ENCODE data around the gene SLC37A3.

DNA sequence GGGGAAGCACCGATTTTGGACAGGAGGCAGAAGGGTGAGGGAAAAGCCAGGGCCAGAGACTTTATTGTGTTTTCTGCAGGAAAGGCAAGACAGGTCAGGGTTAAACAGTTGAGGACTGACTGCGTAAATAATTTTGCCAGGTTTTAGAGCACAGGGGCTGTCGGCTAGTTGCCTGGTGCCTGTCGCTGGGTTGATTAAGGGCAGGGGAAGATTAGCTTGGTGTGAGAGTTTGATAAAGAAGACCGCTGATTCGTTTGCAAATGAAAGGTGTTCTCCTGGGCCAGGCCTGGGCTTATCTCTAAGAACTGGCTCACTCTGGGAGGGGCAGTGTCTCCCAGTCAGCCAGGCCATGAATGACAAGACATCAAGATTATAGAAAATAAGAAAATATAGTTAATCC lies 75.6 kb downstream of the SLC37A3 start:
- TF ChIP-seq, protein P1, sequence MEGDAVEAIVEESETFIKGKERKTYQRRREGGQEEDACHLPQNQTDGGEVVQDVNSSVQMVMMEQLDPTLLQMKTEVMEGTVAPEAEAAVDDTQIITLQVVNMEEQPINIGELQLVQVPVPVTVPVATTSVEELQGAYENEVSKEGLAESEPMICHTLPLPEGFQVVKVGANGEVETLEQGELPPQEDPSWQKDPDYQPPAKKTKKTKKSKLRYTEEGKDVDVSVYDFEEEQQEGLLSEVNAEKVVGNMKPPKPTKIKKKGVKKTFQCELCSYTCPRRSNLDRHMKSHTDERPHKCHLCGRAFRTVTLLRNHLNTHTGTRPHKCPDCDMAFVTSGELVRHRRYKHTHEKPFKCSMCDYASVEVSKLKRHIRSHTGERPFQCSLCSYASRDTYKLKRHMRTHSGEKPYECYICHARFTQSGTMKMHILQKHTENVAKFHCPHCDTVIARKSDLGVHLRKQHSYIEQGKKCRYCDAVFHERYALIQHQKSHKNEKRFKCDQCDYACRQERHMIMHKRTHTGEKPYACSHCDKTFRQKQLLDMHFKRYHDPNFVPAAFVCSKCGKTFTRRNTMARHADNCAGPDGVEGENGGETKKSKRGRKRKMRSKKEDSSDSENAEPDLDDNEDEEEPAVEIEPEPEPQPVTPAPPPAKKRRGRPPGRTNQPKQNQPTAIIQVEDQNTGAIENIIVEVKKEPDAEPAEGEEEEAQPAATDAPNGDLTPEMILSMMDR (IDR thresholded peaks at IDR 0.05): no peak
- TF ChIP-seq ZFX (IDR thresholded peaks at IDR 0.05; ENCODE audit: borderline replicate concordance): no peak

Measured in 22Rv1 (cell line).